ENCODE results near the gene SMYD1.

SMYD1 gene

GRCh38 chr2:88090446-88091283 lies 23.0 kb downstream of the SMYD1 start:
- no peak for DNase-seq

DNA sequence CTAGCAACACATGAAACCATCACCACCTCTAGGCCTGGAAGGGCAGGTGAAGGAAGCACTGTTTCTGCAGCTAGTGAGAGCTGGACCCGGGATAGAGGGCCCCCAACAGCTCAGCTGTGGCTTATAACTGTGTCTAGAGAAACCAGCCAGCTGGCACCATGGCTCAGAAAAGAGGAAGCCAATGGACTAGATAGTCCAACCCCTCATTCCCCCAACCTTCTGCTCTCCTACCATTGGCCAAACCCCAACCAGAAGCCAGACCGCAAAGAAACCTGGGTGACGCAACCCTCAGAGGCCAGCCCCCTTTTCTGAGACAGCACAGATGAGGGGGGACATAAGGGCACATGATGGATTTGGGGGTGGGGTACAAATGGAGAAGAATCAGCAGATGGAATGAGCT lies 24.3 kb downstream of the SMYD1 start:
- DNase-seq = no peak

DNA sequence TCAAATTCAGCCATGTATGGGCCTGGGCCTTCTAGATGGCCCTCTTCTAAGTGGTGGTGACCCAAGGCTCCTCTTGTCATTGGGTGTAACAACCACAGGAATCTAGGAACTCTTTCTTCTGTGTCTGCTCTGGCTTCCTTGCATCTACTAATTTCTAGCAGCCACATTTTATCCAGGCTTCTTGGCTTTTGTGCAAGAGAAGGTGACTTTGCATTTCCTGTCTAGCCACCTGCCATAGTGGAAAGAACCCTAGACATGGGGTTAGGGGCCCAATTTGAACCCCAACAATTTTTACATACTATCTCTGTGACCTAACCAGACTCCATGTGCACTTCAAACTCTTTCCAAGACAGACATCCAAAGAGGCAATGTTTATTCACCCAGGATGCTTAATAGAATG lies 25.1 kb downstream of the SMYD1 start:
- no peak for DNase-seq

GRCh38 chr2:88095022-88095421 lies 27.4 kb downstream of the SMYD1 start:
- DNase-seq = no peak

GRCh38 chr2:88096708-88097107 lies 29.1 kb downstream of the SMYD1 start:
- DNase-seq = no peak

GRCh38 chr2:88097192-88097591 lies 29.6 kb downstream of the SMYD1 start:
- DNase-seq = no peak

- no peak for DNase-seq
Measured at GRCh38 chr2:88097891-88098557, 30.4 kb downstream of the SMYD1 start.

DNA sequence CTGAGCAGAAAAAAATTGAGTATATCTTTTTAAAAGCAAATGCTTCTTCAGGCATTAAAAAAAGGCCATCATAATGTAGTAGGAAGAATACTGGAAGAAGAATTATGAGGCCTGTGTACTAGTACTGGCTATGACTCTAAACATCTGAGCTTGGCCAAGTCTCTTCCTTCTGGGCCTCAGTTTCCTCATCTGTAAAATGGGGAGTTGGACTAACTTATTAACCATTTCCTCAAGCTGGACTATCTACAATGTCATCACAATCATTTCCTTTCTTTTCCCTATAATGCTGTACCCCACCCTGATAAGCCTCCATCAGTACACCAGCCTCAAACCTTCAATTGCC lies 30.9 kb downstream of the SMYD1 start:
- no peak for DNase-seq

GRCh38 chr2:88099798-88100488 lies 32.3 kb downstream of the SMYD1 start:
- DNase-seq = no peak

DNA sequence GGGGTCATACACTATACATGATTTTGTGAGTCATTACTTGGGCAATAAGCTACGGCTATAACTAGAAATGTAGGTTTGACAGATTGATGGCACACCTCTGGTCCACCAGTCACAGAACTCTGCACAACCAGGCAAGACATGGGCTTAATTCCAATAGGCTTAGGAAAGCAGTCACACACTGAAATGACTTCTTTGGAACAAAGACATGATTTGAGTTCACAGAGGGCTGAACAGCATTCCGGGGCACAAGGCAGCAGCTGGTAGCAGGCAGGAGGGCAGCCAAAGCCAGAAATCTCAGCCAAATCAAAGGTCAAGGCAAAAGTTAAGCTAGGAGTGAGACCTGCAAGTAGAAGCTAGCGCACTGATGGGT lies 32.8 kb downstream of the SMYD1 start:
- DNase-seq = no peak

DNA sequence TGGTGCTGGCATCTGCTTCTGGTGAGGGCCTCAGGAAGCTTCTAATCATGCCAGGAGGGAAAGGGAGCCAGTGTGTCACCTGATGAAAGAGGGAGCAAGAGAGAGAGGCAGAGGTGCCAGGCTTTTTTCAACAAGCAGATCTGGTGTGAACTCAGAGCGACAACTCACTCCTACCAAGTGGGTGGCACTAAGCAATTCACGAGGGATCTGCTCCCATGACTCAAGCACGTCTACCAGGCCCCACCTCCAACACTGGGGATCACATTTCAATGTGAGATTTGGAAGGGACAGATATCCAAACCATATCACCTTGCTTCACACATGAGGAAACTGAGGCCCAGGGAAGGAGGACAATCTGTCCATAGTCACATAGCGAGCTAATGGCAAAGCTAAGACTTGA lies 41.2 kb downstream of the SMYD1 start:
- DNase-seq = no peak

- DNase-seq = no peak
Measured at GRCh38 chr2:88110830-88111229, 43.2 kb downstream of the SMYD1 start.

DNA sequence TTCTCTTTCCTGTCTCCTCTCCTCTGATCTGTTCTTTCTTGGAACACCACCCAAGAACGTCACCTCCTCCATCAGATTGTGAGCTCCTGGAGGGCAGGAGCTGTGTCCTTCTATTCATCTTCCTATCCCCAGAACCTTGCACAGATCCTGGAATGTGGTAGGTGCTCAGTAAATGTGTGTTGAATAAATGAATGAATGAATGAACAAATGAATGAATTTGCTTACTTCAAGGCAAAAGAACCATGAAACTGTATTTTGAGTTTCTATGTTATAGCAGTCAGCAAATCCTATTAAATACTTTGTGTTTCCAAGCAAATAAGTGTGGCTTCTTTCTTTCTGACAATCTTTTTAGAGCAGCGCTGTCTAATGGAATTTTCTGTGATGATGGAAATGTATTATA lies 45.4 kb downstream of the SMYD1 start:
- DNase-seq = no peak

GRCh38 chr2:88114889-88115288 lies 47.3 kb downstream of the SMYD1 start:
- no peak for DNase-seq

- no peak for DNase-seq
Measured at GRCh38 chr2:88115825-88116518, 48.3 kb downstream of the SMYD1 start.

GRCh38 chr2:88116669-88117432 lies 49.2 kb downstream of the SMYD1 start:
- DNase-seq = no peak

DNA sequence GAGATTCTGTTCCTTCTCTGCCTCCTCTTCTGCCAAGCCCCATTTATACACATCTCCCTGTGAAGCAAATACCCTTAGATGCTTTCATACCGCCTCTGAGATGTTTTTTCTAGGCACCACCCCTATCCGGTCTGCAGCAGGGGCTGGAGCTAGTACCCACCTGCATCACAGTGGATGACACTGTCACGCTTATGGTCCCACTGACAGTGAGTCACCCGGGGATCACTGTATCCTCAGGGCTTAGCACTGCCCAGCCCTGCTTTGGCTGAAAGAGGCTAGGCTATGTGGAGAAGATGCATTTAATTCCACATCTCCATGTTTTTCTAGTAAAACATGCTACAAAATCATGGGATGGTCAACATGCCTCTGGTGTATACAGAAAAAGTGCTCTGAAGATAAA lies 50.3 kb downstream of the SMYD1 start:
- DNase-seq = no peak

DNA sequence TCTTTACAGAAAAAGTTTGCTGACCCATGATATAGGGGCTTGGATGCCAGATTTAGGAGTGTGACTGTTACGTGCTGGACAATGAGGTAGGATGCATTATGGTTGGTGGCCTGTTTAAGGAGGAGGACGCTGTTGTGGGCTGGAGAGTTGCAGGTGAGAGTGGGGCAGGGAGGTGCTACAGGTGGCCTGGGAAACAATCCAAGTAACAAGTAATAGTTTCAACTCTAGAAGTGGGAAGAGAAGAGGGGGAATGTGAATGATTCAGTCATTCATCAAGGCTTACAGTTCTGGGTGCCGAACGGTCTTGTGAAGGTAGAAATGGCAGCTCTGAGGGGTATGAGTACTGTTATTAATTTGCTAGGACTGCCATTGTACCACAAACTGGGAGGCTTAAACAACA lies 54.1 kb downstream of the SMYD1 start:
- no peak for DNase-seq

DNA sequence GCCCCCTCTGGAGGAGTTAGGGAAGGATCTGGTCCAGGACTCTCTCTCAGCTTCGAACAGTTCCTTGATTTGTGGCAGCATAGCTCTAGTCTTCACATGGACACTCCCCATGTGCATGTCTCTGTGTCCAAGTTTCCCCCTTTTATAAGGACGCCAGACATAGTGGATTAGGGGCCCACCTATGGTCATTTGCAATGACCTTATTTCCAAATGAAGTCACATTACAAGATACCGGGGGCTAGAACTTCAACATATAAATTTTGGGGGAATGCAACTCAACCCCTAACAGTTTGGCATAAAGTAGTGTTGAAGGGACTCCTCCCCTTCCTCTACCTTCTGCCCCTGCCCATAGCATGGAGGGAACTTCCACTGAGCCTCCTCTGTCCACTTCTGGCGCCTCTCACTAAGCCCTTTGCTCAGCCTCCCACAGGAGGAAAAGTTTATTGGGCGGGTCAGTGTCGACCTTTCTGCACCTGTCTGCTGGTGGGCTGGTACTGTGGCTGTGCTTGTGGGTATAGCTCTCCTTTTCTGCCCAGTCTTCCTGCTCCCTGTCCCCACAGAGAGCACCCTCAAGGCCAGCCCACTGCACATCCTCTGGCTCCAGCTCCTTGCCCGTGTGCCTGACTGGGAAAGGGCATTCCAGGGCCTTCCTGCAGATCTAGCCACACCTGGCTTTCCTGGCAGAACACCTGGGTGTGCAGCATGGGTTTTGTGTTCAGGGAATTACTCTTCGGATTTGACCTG lies 54.7 kb downstream of the SMYD1 start:
- no peak for DNase-seq

DNA sequence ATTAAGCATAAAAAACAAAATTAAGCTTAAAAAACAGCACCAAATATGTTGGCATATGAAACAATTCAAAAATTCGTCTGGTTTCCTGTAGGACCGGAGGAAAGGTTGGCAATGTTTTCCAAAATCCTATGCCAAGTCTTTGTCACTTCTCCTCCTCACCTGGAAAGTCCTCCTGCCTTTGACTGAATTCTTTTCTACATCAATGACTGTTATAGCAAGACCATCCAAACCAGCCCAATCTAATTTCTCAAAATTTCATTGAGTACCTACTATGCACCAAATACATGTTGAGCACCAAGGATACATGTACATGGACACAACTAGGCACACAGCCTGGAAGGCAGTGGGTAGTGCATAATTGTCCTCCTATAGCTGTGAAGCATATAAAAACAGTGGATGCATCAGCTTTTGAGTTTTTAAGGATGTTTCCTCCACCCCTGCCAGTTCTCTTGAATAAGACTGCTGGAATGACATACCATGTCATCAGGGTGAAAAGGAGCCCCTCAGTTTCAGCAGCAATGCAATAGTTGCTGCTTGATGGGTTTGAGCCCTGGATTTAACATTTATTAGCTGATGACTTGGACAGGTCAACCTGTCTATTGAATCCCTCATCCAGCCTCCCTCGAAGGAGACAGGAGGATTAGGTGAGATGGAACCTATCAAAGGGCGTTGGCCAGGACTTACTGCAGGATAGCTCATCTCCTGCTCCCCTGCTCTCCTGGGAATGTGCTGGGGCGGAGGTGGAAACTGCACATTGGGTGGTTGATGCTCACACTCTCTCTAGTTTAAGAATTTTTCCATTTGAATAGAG lies 55.7 kb downstream of the SMYD1 start:
- no peak for DNase-seq
